HG03097 (cell line): ENCODE data around the gene ANKS1A.
"Not testable (repeated sequence)": the region's sequence is repeated elsewhere in the genome, so short reads cannot be mapped to it uniquely, and the experiment has no call there.

Source experiments
- ATAC-seq: cut with Tn5 transposase; IDR thresholded peaks from one replicate; pipeline ENCODE4 v1.9.1; 2021; ENCODE audit not compliant: unreplicated experiment, low FRiP score

Gene ANKS1A

GRCh38 chr6:34984416-34984815 is 95.4 kb downstream of the ANKS1A start:
- ATAC-seq = no peak

- ATAC-seq = no peak
Measured at GRCh38 chr6:34985236-34985635, 96.2 kb downstream of the ANKS1A start.

GRCh38 chr6:34986845-34987246 is 97.8 kb downstream of the ANKS1A start:
- ATAC-seq = no peak

- no peak for ATAC-seq
Measured at GRCh38 chr6:34987506-34987905, 98.5 kb downstream of the ANKS1A start.

- ATAC-seq = no peak
Measured at GRCh38 chr6:34990971-34991560, 102.0 kb downstream of the ANKS1A start.

- ATAC-seq = no peak
Measured at GRCh38 chr6:34992376-34992775, 103.3 kb downstream of the ANKS1A start.

GRCh38 chr6:34993213-34993612 is 104.2 kb downstream of the ANKS1A start:
- no peak for ATAC-seq

GRCh38 chr6:34994693-34995092 is 105.6 kb downstream of the ANKS1A start:
- ATAC-seq = no peak

GRCh38 chr6:34998417-34998816 is 109.4 kb downstream of the ANKS1A start:
- ATAC-seq = not testable (repeated sequence)

GRCh38 chr6:34999153-34999552 is 110.1 kb downstream of the ANKS1A start:
- not testable (repeated sequence) for ATAC-seq

- ATAC-seq = not testable (repeated sequence)
Measured at GRCh38 chr6:34999962-35000361, 110.9 kb downstream of the ANKS1A start.

GRCh38 chr6:35001349-35001748 is 112.3 kb downstream of the ANKS1A start:
- not testable (repeated sequence) for ATAC-seq

- ATAC-seq = not testable (repeated sequence)
Measured at GRCh38 chr6:35003886-35004530, 115.0 kb downstream of the ANKS1A start.

- ATAC-seq = no peak
Measured at GRCh38 chr6:35007016-35007415, 118.0 kb downstream of the ANKS1A start.

GRCh38 chr6:35008858-35009257 is 119.8 kb downstream of the ANKS1A start:
- ATAC-seq = no peak

- no peak for ATAC-seq
Measured at GRCh38 chr6:35011096-35012041, 122.3 kb downstream of the ANKS1A start.

- no peak for ATAC-seq
Measured at GRCh38 chr6:35013701-35014100, 124.6 kb downstream of the ANKS1A start.

GRCh38 chr6:35014341-35014740 is 125.3 kb downstream of the ANKS1A start:
- ATAC-seq = no peak

- no peak for ATAC-seq
Measured at GRCh38 chr6:35014786-35015185, 125.7 kb downstream of the ANKS1A start.

- ATAC-seq = no peak
Measured at GRCh38 chr6:35015476-35015875, 126.4 kb downstream of the ANKS1A start.

- no peak for ATAC-seq
Measured at GRCh38 chr6:35015996-35016395, 126.9 kb downstream of the ANKS1A start.
